GM21390 (cell line): ENCODE measurements around the gene DRC7.
"Not testable (repeated sequence)": the region's sequence is repeated elsewhere in the genome, so short reads cannot be mapped to it uniquely, and the experiment has no call there.

Experiments
- ATAC-seq: cut with Tn5 transposase; IDR thresholded peaks from one replicate; pipeline ENCODE4 v1.9.1; 2021; ENCODE audit not compliant: unreplicated experiment

The DRC7 gene

GRCh38 chr16:57760357-57761160, 66.0 kb downstream of the DRC7 start:
- ATAC-seq, result no peak

GRCh38 chr16:57761301-57761700, 66.7 kb downstream of the DRC7 start:
- ATAC-seq, result no peak

GRCh38 chr16:57761957-57762356, 67.4 kb downstream of the DRC7 start:
- ATAC-seq, result no peak

- no peak for ATAC-seq
Observed at GRCh38 chr16:57762365-57763040, 67.9 kb downstream of the DRC7 start.

GRCh38 chr16:57763285-57764005, 68.8 kb downstream of the DRC7 start:
- ATAC-seq, result no peak

- ATAC-seq, result no peak
Observed at GRCh38 chr16:57764006-57764340, 69.4 kb downstream of the DRC7 start.

- ATAC-seq, result no peak
Observed at GRCh38 chr16:57764341-57765159, 69.9 kb downstream of the DRC7 start.

- no peak for ATAC-seq
Observed at GRCh38 chr16:57765160-57765728, 70.6 kb downstream of the DRC7 start.

- ATAC-seq, result no peak
Observed at GRCh38 chr16:57766714-57767348, 72.2 kb downstream of the DRC7 start.

- ATAC-seq, result no peak
Observed at GRCh38 chr16:57769541-57770145, 75.0 kb downstream of the DRC7 start.

GRCh38 chr16:57770361-57770760, 75.8 kb downstream of the DRC7 start:
- ATAC-seq, result no peak

GRCh38 chr16:57771141-57771785, 76.7 kb downstream of the DRC7 start:
- ATAC-seq, result no peak

- no peak for ATAC-seq
Observed at GRCh38 chr16:57773019-57773418, 78.4 kb downstream of the DRC7 start.

- ATAC-seq, result no peak
Observed at GRCh38 chr16:57773655-57774295, 79.2 kb downstream of the DRC7 start.

- no peak for ATAC-seq
Observed at GRCh38 chr16:57774705-57775285, 80.2 kb downstream of the DRC7 start.

- ATAC-seq, result no peak
Observed at GRCh38 chr16:57775661-57776469, 81.3 kb downstream of the DRC7 start.

GRCh38 chr16:57778658-57779057, 84.1 kb downstream of the DRC7 start:
- ATAC-seq, result no peak

- ATAC-seq, result not testable (repeated sequence)
Observed at GRCh38 chr16:57779836-57780235, 85.2 kb downstream of the DRC7 start.
